HepG2 (cell line): ENCODE data around the gene NEK5. TPM values are rescaled to one million over a fixed set of nuclear protein-coding genes. Genes with fewer than 3 reads are reported as not detected.
A peak's percentile ranks its signal among the peaks of the same experiment; 100 is the strongest.

Experiments
- ATAC-seq: fragments of 200-7000 bp; cut with Tn5 transposase; 3 replicates; pipeline ENCODE4 v1.9.1; 2020; ENCODE audit warnings: mild to moderate bottlenecking, moderate library complexity
- BruUV-seq: library from RNA; stranded (reverse); fragments of 400-500 nt; replicated peaks from 2 replicates; lab custom pipeline; 2021; lab: Mats Ljungman, UMichigan
- CTCF ChIA-PET: fragments of 300-600 bp; formaldehyde crosslinking; extraction: SDS; loops from one replicate; lab custom pipeline; 2021; ENCODE audit warnings: low total read pairs, inconsistent platforms, low intra/inter-chr PET ratio; lab: Yijun Ruan, JAX
- POLR2A ChIA-PET: fragments of 350-600 bp; sonication (Branson Sonifier 250); formaldehyde crosslinking; loops from one replicate; lab custom pipeline; 2020; ENCODE audit warnings: antibody characterized with exemption, inconsistent platforms; lab: Yijun Ruan, JAX
- DNase-seq: peaks from one replicate; pipeline ENCODE4 v3.0.0-alpha.2; 2015; ENCODE audit warnings: low spot score
- FAIRE-seq: peaks from 3 replicates; lab custom pipeline; 2011; peaks lifted over from hg19 to GRCh38; lab: Jason Lieb, UNC
- H2AFZ ChIP-seq: one replicate; pipeline ENCODE4 v1.6.1; 2011; ENCODE audit warnings: low read length, inconsistent platforms
- H3K27ac ChIP-seq: fragments of 300-600 bp; 3 replicates; pipeline ENCODE4 v1.8.0; 2011; ENCODE audit warnings: mixed run types, mild to moderate bottlenecking, mixed read lengths, low read length, inconsistent platforms; ENCODE audit not compliant: insufficient read depth; ENCODE audit errors: extremely low read length
- H3K27me3 ChIP-seq, 2 experiments: fragments of 200-600 bp in 1 of 2; 2 replicates in 1 of 2; 3 replicates in 1 of 2; pipeline versions ENCODE4 v1.6.0 to v1.8.0; 2011; ENCODE audit warnings: low read length in 2 of 2, mild to moderate bottlenecking in 2 of 2, moderate library complexity in 2 of 2, inconsistent platforms in 1 of 2; ENCODE audit not compliant: insufficient read depth in 2 of 2, control insufficient read depth in 1 of 2
- H3K36me3 ChIP-seq, 2 experiments: fragments of 200-600 bp in 1 of 2; replicated peaks in 1 of 2; 2 replicates in 1 of 2; 3 replicates in 1 of 2; pipeline versions ENCODE4 v1.5.1 to v1.8.0; 2011; ENCODE audit warnings: low read length in 2 of 2, inconsistent platforms in 1 of 2; ENCODE audit not compliant: insufficient read depth in 2 of 2, control insufficient read depth in 1 of 2
- H3K4me1 ChIP-seq: 2 replicates; pipeline ENCODE4 v1.5.1; 2012; ENCODE audit warnings: low read length, inconsistent platforms; ENCODE audit not compliant: insufficient read depth
- H3K4me2 ChIP-seq: 2 replicates; pipeline ENCODE4 v1.6.0; 2011; ENCODE audit warnings: low read depth, low read length, inconsistent platforms
- H3K4me3 ChIP-seq, 3 experiments: fragments of 200-600 bp in 1 of 3; sonication (generic), shearing (Covaris generic) in 1 of 3; replicated peaks in 1 of 3; 2 replicates each; pipeline ENCODE4 v1.5.1; 2011 to 2016; ENCODE audit warnings: low read length in 3 of 3, inconsistent platforms in 2 of 3, low read depth in 2 of 3, mild to moderate bottlenecking in 2 of 3, control low read depth in 1 of 3, mixed read lengths in 1 of 3; ENCODE audit not compliant: insufficient read depth in 1 of 3
- H3K79me2 ChIP-seq: one replicate; pipeline ENCODE4 v1.6.1; 2011; ENCODE audit warnings: low read length, inconsistent platforms; ENCODE audit not compliant: insufficient read depth
- H3K9ac ChIP-seq: 2 replicates; pipeline ENCODE4 v1.6.0; 2011; ENCODE audit warnings: mild to moderate bottlenecking, low read depth, low read length, inconsistent platforms; ENCODE audit not compliant: insufficient read depth
- H3K9me3 ChIP-seq: 2 replicates; pipeline ENCODE4 v1.5.1; 2012; ENCODE audit warnings: mild to moderate bottlenecking, low read length
- H4K20me1 ChIP-seq: 2 replicates; pipeline ENCODE4 v1.6.0; 2011; ENCODE audit warnings: inconsistent platforms, mild to moderate bottlenecking, low read length, moderate library complexity; ENCODE audit not compliant: insufficient read depth
- ATF4 ChIP-seq, 2 experiments: fragments of 450-650 bp in 1 of 2; sonication (generic) in 1 of 2; formaldehyde crosslinking; IDR thresholded peaks; 2 replicates each; pipeline versions ENCODE4 v1.5.0 to v1.8.0; 2020 to 2022; ENCODE audit warnings: mild to moderate bottlenecking in 1 of 2, missing genetic modification reagents in 1 of 2
- CENPX ChIP-seq: sonication (generic); formaldehyde crosslinking; IDR thresholded peaks from 2 replicates; pipeline ENCODE4 v1.9.0; 2021; ENCODE audit warnings: mild to moderate bottlenecking, missing genetic modification reagents, moderate library complexity
- FOXP1 ChIP-seq, 2 experiments: fragments of 450-650 bp in 1 of 2; IDR thresholded peaks; 2 replicates each; pipeline ENCODE4 v1.6.1; 2017 to 2018; ENCODE audit warnings: antibody characterized with exemption in 1 of 2
- GZF1 ChIP-seq: sonication (generic); formaldehyde crosslinking; IDR thresholded peaks from 2 replicates; pipeline ENCODE4 v1.5.1; 2020; ENCODE audit warnings: mild to moderate bottlenecking, missing genetic modification reagents
- HOXA7 ChIP-seq: sonication (generic); formaldehyde crosslinking; IDR thresholded peaks from 2 replicates; pipeline ENCODE4 v1.8.1; 2022; ENCODE audit warnings: mild to moderate bottlenecking, missing genetic modification reagents, moderate library complexity
- MEIS2 ChIP-seq: sonication (generic); formaldehyde crosslinking; IDR thresholded peaks from 2 replicates; pipeline ENCODE4 v1.9.0; 2021; ENCODE audit warnings: mild to moderate bottlenecking, missing genetic modification reagents
- MTERF4 ChIP-seq: sonication (generic); formaldehyde crosslinking; IDR thresholded peaks from 2 replicates; pipeline ENCODE4 v1.8.0; 2023; ENCODE audit warnings: mild to moderate bottlenecking, missing genetic modification reagents
- MYC ChIP-seq: sonication (generic); formaldehyde crosslinking; IDR thresholded peaks from 2 replicates; pipeline ENCODE4 v1.9.0; 2021; ENCODE audit warnings: missing genetic modification reagents, borderline replicate concordance
- PAX8 ChIP-seq: sonication (generic); formaldehyde crosslinking; IDR thresholded peaks from 2 replicates; pipeline ENCODE4 v1.8.0; 2022; ENCODE audit warnings: mild to moderate bottlenecking, missing genetic modification reagents, borderline replicate concordance
- PRDM15 ChIP-seq: sonication (generic); formaldehyde crosslinking; IDR thresholded peaks from 2 replicates; pipeline ENCODE4 v1.4.0; 2020; ENCODE audit warnings: missing genetic modification reagents
- SIX1 ChIP-seq: sonication (generic); formaldehyde crosslinking; IDR thresholded peaks from 2 replicates; pipeline ENCODE4 v1.4.0; 2020; ENCODE audit warnings: missing genetic modification reagents, borderline replicate concordance
- ZBTB14 ChIP-seq: sonication (generic); formaldehyde crosslinking; IDR thresholded peaks from 2 replicates; pipeline ENCODE4 v1.4.0; 2020; ENCODE audit warnings: missing genetic modification reagents
- ZNF33B ChIP-seq: sonication (generic); formaldehyde crosslinking; IDR thresholded peaks from 2 replicates; pipeline ENCODE4 v1.5.1; 2020; ENCODE audit warnings: mild to moderate bottlenecking, missing genetic modification reagents
- ZNF556 ChIP-seq: sonication (generic); formaldehyde crosslinking; IDR thresholded peaks from 2 replicates; pipeline ENCODE4 v1.4.0; 2020; ENCODE audit warnings: mild to moderate bottlenecking, missing genetic modification reagents, borderline replicate concordance
- ZNF589 ChIP-seq: sonication (generic); formaldehyde crosslinking; conservative IDR thresholded peaks from 2 replicates; pipeline ENCODE4 v1.8.0; 2022; ENCODE audit warnings: mild to moderate bottlenecking, moderate library complexity, missing genetic modification reagents
- ZNF629 ChIP-seq: sonication (generic); formaldehyde crosslinking; conservative IDR thresholded peaks from 2 replicates; pipeline ENCODE4 v1.5.0; 2020; ENCODE audit warnings: missing genetic modification reagents
- ZNF7 ChIP-seq: IDR thresholded peaks from 2 replicates; pipeline ENCODE4 v1.6.1; 2016; ENCODE audit warnings: missing biosample characterization, missing genetic modification reagents
- WGBS: methylation state at CpG from one replicate; pipeline ENCODE4 v1.1.6; 2017; ENCODE audit warnings: low lambda C conversion rate; 5-methylcytosine and 5-hydroxymethylcytosine counted together
- in situ Hi-C: cut with HindIII; loops from 2 replicates; pipeline ENCODE4 v1.10.0; 2017; ENCODE audit warnings: low pct_unique_long_range_greater_than_20kb; ENCODE audit not compliant: extremely low pct_ligation_motif_present
- intact Hi-C: fragments of 100-400 bp; cut with micrococcal nuclease; formaldehyde crosslinking; loops from one replicate; pipeline ENCODE4 v1.10.0; 2022; ENCODE audit not compliant: unreplicated experiment
- polyA plus RNA-seq, 8 experiments: library from polyadenylated mRNA; depleted of rRNA in 3 of 8; stranded (reverse) in 7 of 8; unstranded in 1 of 8; fragments of >200 nt; fragmentation: Illumina TruSeq in 4 of 8; extraction: Trizol in 4 of 8; gene quantifications; 2 replicates each; pipeline versions ENCODE4 v1.2.1 to v1.2.3, GENCODE V29; 2011 to 2016; ENCODE audit warnings: low read depth in 4 of 8, missing spikeins in 1 of 8, mixed read lengths in 1 of 8; ENCODE audit not compliant: insufficient read depth in 1 of 8
- total RNA-seq, 5 experiments: library from RNA; depleted of rRNA; stranded (reverse); fragments of >200 nt; fragmentation: Illumina TruSeq; extraction: Trizol; gene quantifications; 2 replicates each; pipeline ENCODE4 v1.2.3, GENCODE V29; 2016; ENCODE audit warnings: low read depth in 1 of 5

The NEK5 gene
- total and polyA plus RNA-seq, 2 of the 13 experiments (the other 11 are each of a cell fraction or from before 2014, with no cell fraction given), result 0.12 to 0.22 TPM

GRCh38 chr13:52125547-52125946 lies 3.3 kb downstream of the NEK5 start (continued):
- TF ChIP-seq ATF4 (CRISPR knock-in tag; IDR thresholded peaks at IDR 0.05) (no peak), FOXP1 (IDR thresholded peaks at IDR 0.05) (no peak), FOXP1 (CRISPR knock-in tag; IDR thresholded peaks at IDR 0.05) (no peak), ZNF589 (CRISPR knock-in tag) (no peak), MYC (CRISPR knock-in tag) (no peak), PAX8 (CRISPR knock-in tag) (no peak), ZNF556 (no peak), ZBTB14 (CRISPR knock-in tag) (no peak), SIX1 (no peak), CENPX (CRISPR knock-in tag) (no peak)

- no peak overlapping the region for H3K27ac ChIP-seq
- ChIA-PET CTCF (no interaction called here), POLR2A (no interaction called here)
- H3K36me3 ChIP-seq, result no peaks in the 10 kb centered on the region
- 33% methylated on average over 3 of the region's 3 CpGs for WGBS
- FAIRE-seq (no peak), ATAC-seq (peak; percentile 65), DNase-seq (no peak)
- no peak overlapping the region for H3K4me2 ChIP-seq
- no peaks in the 10 kb centered on the region for H4K20me1 ChIP-seq
- H3K4me1 ChIP-seq, result peaks cover 42% of the 10 kb centered on the region
- H3K27me3 ChIP-seq, result no peaks in the 10 kb centered on the region
- no TSS peak for BruUV-seq
- no peaks in the 10 kb centered on the region for H3K79me2 ChIP-seq
- no peak overlapping the region for H3K4me3 ChIP-seq
- intact Hi-C loops (no loop called here), in situ Hi-C loops (no loop called here)
- no peaks in the 10 kb centered on the region for H3K9me3 ChIP-seq
- no peak overlapping the region for H3K9ac ChIP-seq
- no peak overlapping the region for H2AFZ ChIP-seq
- TF ChIP-seq HOXA7 (no peak), MEIS2 (CRISPR knock-in tag) (no peak), ZNF33B (CRISPR knock-in tag) (no peak), PRDM15 (no peak), GZF1 (no peak), MTERF4 (CRISPR knock-in tag) (no peak), ZNF7 (CRISPR knock-in tag) (no peak), ZNF629 (CRISPR knock-in tag) (no peak)
Observed at GRCh38 chr13:52118595-52118994, 10.3 kb downstream of the NEK5 start.
